Testis (tissue), 3 donors: ENCODE data around the gene TEAD3. TPM values are rescaled to one million over a fixed set of nuclear protein-coding genes. Genes with fewer than 3 reads are reported as not detected.

ENCODE experiments used
- DNase-seq: peaks from one replicate; pipeline ENCODE4 v3.0.0-alpha.2; 2019
- H3K27ac ChIP-seq, 2 donors: fragments of 200-600 bp; sonication (generic); one replicate each; pipeline ENCODE4 v1.5.1; 2019
- H3K27me3 ChIP-seq: fragments of 200-600 bp; sonication (generic); one replicate; pipeline ENCODE4 v1.5.1; 2019
- H3K36me3 ChIP-seq: fragments of 200-600 bp; sonication (generic); one replicate; pipeline ENCODE4 v1.5.1; 2017; ENCODE audit warnings: low read depth; ENCODE audit errors: missing control alignments
- H3K4me1 ChIP-seq: fragments of 200-600 bp; sonication (generic); one replicate; pipeline ENCODE4 v1.5.1; 2019
- H3K4me3 ChIP-seq, 2 donors: fragments of 200-600 bp; sonication (generic); one replicate each; pipeline ENCODE4 v1.5.1; 2017 to 2019
- H3K9me3 ChIP-seq: fragments of 200-600 bp; sonication (generic); one replicate; pipeline ENCODE4 v1.5.1; 2017
- POLR2A ChIP-seq: fragments of 450-650 bp; IDR thresholded peaks from one replicate; pipeline ENCODE4 v1.6.1; 2017; ENCODE audit warnings: antibody characterized with exemption, mild to moderate bottlenecking, moderate library complexity
- WGBS, 2 donors: methylation state at CpG; one replicate each; pipeline ENCODE4 v1.1.5; 2018; 5-methylcytosine and 5-hydroxymethylcytosine counted together
- intact Hi-C: fragments of 100-400 bp; cut with DNase I; formaldehyde crosslinking; loops from one replicate; pipeline ENCODE4 v1.15.1; 2023; ENCODE audit warnings: low total_unique reads
- polyA plus RNA-seq: library from polyadenylated mRNA; stranded (reverse); fragments of 350-450 nt; fragmentation: Illumina TruSeq; extraction: RNeasy Lipid Tissue Mini Kit (QIAGEN cat#74804); gene quantifications from one replicate; pipeline ENCODE4 v1.2.3, GENCODE V29; 2014; ENCODE audit warnings: low read depth, low replicate concordance; ENCODE audit not compliant: insufficient read depth
- total RNA-seq, 2 donors: library from RNA; depleted of rRNA; stranded (reverse); fragments of >200 nt; gene quantifications; one replicate each; pipeline ENCODE4 v1.2.3, GENCODE V29; 2016
- TF ChIP-seq, protein P1 (sequence below), 3 experiments: fragments of 450-650 bp in 2 of 3; fragments of 200-600 bp in 1 of 3; sonication (generic) in 1 of 3; IDR thresholded peaks; one replicate each; pipeline ENCODE4 v1.5.1; 2016 to 2019; ENCODE audit warnings: antibody characterized with exemption in 3 of 3, mild to moderate bottlenecking in 2 of 3, moderate library complexity in 1 of 3

TEAD3 gene
- total and polyA plus RNA-seq, 3 donors from 2014 or later = 10.6 to 17.8 (median 16.2) TPM

DNA sequence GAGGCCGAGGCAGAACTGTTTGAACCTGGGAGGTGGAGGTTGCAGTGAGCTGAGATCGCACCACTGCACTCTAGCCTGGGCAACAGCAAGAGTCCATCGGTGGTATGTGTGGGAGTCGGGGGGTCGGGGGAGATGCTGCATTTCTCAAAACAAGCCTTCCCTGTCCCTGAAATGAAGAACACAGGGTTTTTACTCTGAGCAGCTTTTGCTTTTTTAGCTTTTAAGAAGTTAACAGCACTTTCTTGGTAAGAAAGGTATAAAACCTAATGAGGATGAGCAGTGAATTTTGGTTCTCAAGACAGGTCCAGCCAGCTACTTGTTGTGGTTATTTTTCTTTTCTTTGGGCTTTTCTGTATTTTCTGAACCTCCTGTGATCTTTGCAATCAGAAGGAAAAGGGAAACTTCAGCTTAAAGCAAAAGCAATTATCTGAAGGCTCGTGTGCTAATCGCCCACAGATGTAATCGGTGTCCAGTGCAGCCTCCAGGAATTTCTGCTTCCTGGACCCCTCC lies 25.0 kb downstream of the TEAD3 start:
- DNase-seq = no peak
- intact Hi-C loops = no loop called here
- H3K4me1 ChIP-seq = peaks cover 29% of the 10 kb centered on the region
- H3K27ac ChIP-seq = peak overlapping the region in 1 of 2 donors; percentile 60
- H3K27me3 ChIP-seq = no peaks in the 10 kb centered on the region
- WGBS, 2 donors = 37 to 47% methylated on average over 8 of the region's 8 CpGs
- H3K36me3 ChIP-seq = no peaks in the 10 kb centered on the region
- no peaks in the 10 kb centered on the region for H3K9me3 ChIP-seq
- TF ChIP-seq, protein P1, sequence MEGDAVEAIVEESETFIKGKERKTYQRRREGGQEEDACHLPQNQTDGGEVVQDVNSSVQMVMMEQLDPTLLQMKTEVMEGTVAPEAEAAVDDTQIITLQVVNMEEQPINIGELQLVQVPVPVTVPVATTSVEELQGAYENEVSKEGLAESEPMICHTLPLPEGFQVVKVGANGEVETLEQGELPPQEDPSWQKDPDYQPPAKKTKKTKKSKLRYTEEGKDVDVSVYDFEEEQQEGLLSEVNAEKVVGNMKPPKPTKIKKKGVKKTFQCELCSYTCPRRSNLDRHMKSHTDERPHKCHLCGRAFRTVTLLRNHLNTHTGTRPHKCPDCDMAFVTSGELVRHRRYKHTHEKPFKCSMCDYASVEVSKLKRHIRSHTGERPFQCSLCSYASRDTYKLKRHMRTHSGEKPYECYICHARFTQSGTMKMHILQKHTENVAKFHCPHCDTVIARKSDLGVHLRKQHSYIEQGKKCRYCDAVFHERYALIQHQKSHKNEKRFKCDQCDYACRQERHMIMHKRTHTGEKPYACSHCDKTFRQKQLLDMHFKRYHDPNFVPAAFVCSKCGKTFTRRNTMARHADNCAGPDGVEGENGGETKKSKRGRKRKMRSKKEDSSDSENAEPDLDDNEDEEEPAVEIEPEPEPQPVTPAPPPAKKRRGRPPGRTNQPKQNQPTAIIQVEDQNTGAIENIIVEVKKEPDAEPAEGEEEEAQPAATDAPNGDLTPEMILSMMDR (IDR thresholded peaks at IDR 0.05) = no peak
- TF ChIP-seq POLR2A = no peak
- no peak overlapping the region for H3K4me3 ChIP-seq

DNA sequence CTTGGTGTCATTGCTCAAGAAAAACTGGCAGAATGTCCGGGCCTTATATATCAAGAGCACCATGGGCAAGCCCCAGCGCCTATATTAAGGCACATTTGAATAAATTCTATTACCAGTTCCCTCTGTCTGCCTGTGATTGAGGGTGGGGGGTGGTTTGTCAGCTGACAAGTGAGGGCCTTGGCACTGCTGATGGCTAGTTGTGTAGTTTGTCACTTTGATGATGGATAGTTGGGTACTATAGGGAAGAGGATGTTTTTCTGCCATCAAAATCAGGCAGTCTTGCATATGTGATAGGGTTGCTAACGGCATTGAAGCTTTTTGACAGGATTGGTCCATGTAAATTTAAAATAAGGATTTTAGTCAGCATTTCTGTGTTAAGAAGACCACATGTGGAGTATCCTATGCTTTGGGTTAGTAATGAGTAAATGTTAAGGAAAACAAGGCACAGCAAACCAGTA lies 26.2 kb downstream of the TEAD3 start:
- Histone ChIP-seq H3K36me3 (no peaks in the 10 kb centered on the region), H3K27ac (peak overlapping the region in 1 of 2 donors; percentile 60), H3K27me3 (no peaks in the 10 kb centered on the region), H3K4me3 (no peak overlapping the region), H3K9me3 (no peaks in the 10 kb centered on the region), H3K4me1 (peaks cover 29% of the 10 kb centered on the region)
- 74 to 79% methylated on average over 3 of the region's 3 CpGs for WGBS, 2 donors
- intact Hi-C loops = no loop called here
- DNase-seq = no peak
- TF ChIP-seq, protein P1 (IDR thresholded peaks at IDR 0.05) = no peak
- TF ChIP-seq POLR2A = no peak

- intact Hi-C loops = no loop called here
- no peaks in the 10 kb centered on the region for H3K36me3 ChIP-seq
- H3K27ac ChIP-seq = peak overlapping the region in 1 of 2 donors; percentile 84
- H3K4me3 ChIP-seq = peak overlapping the region; percentile 73 to 87
- no peaks in the 10 kb centered on the region for H3K9me3 ChIP-seq
- WGBS, 2 donors = 44 to 47% methylated on average over 18 of the region's 18 CpGs
- TF ChIP-seq, protein P1 (IDR thresholded peaks at IDR 0.05) = no peak
- TF ChIP-seq POLR2A = no peak
- peaks cover 29% of the 10 kb centered on the region for H3K4me1 ChIP-seq
- no peaks in the 10 kb centered on the region for H3K27me3 ChIP-seq
- DNase-seq = no peak
Measured at GRCh38 chr6:35469751-35470662, 26.9 kb downstream of the TEAD3 start.

GRCh38 chr6:35468980-35469750 lies 27.7 kb downstream of the TEAD3 start:
- Histone ChIP-seq H3K4me1 (peaks cover 29% of the 10 kb centered on the region), H3K36me3 (no peaks in the 10 kb centered on the region), H3K27me3 (no peaks in the 10 kb centered on the region), H3K27ac (peak overlapping the region; percentile 83 to 84), H3K9me3 (no peaks in the 10 kb centered on the region), H3K4me3 (peak overlapping the region; percentile 73 to 87)
- intact Hi-C loops = no loop called here
- no peak for DNase-seq
- TF ChIP-seq POLR2A = no peak
- TF ChIP-seq, protein P1 (IDR thresholded peaks at IDR 0.05) = no peak
- WGBS, 2 donors = 2 to 3% methylated on average over 13 to 37 of the region's 37 CpGs
